Subcutaneous adipose tissue (tissue), 4 donors: Measurements from ENCODE around the gene NSF. TPM values are rescaled to one million over a fixed set of nuclear protein-coding genes. Genes with fewer than 3 reads are reported as not detected.

Experiments used
- total RNA-seq, 4 donors: library from RNA; depleted of rRNA; stranded (reverse); fragments of >200 nt; gene quantifications; one replicate each; pipeline ENCODE4 v1.1.0, GENCODE V29; 2016
- TF ChIP-seq, protein P1 (sequence below): fragments of 450-650 bp; IDR thresholded peaks from one replicate; pipeline ENCODE4 v1.5.1; 2016; ENCODE audit warnings: low read depth, mild to moderate bottlenecking, control low read depth, antibody characterized with exemption, moderate library complexity

NSF gene
- total RNA-seq, 4 donors from 2014 or later = 15.1 to 26.3 (median 19.3) TPM

- TF ChIP-seq, protein P1, sequence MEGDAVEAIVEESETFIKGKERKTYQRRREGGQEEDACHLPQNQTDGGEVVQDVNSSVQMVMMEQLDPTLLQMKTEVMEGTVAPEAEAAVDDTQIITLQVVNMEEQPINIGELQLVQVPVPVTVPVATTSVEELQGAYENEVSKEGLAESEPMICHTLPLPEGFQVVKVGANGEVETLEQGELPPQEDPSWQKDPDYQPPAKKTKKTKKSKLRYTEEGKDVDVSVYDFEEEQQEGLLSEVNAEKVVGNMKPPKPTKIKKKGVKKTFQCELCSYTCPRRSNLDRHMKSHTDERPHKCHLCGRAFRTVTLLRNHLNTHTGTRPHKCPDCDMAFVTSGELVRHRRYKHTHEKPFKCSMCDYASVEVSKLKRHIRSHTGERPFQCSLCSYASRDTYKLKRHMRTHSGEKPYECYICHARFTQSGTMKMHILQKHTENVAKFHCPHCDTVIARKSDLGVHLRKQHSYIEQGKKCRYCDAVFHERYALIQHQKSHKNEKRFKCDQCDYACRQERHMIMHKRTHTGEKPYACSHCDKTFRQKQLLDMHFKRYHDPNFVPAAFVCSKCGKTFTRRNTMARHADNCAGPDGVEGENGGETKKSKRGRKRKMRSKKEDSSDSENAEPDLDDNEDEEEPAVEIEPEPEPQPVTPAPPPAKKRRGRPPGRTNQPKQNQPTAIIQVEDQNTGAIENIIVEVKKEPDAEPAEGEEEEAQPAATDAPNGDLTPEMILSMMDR = no peak
Measured at GRCh38 chr17:46736100-46736499, 145.6 kb downstream of the NSF start.

GRCh38 chr17:46737326-46737725, 146.9 kb downstream of the NSF start:
- TF ChIP-seq, protein P1 = no peak

DNA sequence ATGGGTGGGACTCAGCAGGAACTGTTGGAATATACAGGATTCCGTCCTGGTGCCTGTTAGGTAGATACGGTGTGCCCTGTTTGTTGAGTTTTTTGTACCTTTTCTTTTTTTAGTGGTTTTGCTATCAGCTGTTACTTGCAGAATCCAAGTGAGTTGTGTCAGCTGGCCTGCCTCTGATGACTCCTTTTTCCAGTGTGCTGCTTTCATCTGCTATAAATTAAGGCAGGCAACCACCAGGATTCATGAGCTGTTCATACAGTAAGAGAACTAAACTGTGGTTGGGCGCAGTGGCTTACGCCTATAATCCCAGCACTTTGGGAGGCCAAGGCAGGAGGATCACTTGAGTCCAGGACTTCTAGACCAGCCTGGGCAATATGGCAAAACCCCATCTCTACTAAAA, 148.1 kb downstream of the NSF start:
- TF ChIP-seq, protein P1 = no peak

GRCh38 chr17:46739982-46740381, 149.5 kb downstream of the NSF start:
- TF ChIP-seq, protein P1 = no peak

DNA sequence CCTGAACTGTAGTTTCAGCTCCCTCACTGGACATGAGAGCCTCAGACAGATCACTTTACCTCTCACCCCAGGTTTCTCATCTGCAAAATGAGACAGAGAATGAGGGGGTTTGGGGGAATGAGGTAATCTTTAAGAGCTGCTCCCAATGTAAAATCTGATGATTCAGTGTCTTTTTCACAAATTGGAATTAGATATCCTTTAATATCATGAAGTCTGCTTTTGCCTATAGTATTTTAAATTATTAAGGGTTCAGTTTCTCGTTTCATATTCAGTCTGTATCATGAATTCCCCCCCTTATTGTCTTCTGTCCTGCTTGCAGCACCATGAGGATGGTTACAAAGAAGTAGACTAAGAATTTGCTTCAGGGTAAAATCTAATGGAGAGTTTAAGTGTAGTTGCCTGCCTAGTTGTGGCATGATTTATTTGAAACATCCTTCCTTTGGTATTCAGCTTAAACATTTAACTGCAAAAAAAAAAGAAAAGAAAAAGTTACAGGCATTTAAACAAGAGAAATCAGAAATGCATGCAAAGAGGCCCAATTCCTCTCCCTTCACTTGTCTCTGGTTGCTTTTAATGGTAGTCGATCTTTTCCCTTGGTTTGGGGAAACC, 150.8 kb downstream of the NSF start:
- TF ChIP-seq, protein P1 = no peak

DNA sequence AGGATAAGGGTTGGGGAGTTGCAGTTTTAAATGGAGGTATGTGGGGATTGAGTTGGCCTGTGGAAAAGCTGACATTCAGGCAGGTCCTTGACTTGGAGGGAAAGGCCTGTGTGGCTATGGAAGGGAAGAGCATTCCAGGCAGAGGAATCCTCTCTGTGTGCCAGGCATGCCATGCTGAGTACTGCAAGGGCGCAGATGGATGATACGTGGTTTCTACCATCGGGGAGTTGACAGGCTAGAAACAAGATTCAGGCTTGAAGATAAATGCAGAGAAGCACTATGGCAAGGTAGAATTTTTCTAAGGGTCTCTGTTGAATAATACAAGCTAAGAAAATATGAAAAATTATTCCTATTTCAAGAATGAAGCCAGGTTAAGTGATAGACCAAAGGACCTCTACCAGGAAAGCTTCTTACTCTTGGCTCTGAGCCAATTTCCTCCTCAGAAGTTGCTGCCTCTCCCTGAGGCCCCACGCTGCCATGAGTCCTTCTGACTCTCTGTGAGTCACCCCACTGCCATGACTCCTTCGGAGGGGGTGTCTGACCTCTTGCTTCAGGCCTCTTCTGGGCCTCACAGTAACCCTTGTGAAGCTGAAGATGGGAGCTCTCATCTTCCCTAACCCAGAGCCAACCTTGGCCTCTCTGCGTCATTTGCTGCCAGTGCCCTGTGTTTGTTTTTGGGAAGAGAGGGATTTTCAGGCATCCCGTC, 152.2 kb downstream of the NSF start:
- TF ChIP-seq, protein P1 = no peak

DNA sequence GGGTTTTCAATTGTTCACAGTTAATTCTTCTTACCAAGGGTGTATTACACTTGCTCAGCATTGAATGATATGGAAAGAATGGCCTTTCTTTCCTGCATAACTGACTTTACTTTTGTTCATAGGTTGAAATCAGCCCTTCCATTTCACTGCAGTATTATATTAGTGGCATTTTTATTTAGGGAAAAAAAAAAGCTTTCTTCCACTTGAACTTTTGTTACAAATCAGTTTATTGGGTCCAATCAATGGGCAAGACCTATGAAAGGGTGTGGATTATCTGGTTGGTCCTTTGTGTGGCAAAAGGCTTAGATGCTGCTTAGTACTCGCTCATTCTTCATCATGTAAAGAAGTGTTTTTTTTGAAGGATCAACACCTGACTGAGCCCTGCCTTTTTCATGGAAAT, 154.0 kb downstream of the NSF start:
- TF ChIP-seq, protein P1 = no peak
